Measurements from ENCODE around the gene SLC12A6.

SLC12A6 gene

DNA sequence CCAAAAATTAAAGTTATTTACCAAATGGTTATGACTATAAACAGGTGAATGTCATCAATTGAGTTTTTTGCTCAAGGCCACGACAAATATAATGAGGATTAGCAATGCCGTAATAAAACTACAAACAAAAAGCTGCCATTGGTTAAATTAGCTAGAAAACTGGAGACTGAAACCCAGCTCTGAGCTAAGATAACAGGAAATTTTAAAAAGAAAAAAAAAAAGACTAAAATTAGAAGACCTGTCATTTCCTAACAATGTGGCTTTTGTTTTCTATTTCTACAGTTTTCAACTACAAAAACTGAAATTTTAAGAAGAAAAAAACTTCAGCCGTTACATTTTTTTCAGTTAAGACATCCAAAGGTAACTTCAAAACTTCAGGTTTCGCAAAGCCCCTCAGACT is 9.7 kb downstream of the SLC12A6 start:
- no peak for DNase-seq

- DNase-seq, result no peak
Observed at GRCh38 chr15:34325368-34325767, 12.2 kb downstream of the SLC12A6 start.

DNA sequence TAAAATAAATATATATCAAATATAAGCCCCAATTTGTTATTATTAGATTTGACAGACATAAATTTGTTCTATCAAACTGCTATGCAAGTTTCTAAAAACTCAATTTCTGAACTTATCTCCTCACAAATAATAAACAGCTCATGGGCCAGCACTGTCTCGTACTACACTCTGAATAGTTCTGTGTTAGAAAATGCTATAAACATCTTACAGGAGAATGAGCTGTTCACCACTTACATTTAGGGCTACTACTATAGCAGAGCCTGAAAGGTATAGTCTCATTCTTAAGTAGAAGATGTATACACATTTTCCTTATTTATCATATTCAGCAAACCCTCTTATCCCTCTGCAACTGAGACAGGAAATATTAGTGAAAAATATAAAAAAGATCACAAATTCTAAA is 12.6 kb downstream of the SLC12A6 start:
- DNase-seq, result no peak

DNA sequence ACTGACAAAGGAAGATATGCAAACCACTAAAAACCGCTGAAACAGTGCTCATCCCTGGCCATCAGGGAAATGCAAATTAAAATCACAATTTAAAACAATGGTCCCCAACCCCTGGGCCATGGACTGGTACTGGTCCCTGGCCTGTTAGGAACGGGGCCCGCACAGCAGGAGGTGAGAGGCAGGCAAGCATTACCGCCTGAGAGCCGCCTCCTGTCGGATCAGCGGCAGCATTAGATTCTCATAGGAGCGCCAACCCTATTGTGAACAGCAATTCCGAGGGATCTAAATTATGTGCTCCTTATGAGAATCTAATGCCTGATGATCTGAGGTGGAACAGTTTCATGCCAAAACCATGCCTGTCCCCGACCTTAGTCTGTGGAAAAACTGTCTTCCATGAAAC is 14.4 kb downstream of the SLC12A6 start:
- no peak for DNase-seq

DNA sequence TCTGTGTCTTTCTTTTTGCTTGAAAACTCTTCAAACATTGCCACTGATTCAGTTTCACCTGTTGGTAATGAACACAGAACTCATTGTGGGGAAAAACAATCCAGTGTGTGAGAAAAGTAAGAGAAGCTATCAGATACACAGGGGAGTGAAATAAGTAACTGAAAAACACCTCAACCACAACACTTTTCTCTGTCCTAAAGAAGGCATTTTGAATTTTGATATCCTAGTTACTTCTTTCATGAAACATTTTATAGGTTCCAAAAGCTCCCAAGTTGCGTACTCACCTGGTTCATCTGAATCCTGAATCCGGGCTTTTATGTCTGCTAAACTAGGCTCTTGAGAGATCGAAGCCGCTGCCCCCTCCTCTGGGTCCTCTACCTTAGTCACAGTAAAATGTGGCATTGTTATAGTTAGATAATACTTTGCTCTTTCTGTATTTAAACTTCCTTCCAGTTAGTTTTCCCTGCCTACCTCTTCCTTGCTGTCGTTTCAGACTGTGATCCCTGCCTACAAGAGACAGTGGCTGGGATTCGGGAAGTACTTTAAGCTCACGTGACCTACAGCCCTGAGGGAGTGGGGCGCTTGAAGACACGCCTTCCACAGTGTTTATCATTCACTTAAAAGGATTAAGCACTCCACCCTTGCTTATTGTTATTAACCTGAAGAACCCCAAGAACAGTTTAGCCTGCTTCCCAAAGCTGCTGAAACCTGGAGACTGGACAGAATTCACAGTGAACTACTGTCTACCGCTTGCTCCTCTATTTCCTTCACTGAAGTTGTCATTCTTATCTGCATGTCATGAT is 19.1 kb downstream of the SLC12A6 start:
- DNase-seq, result no peak

- DNase-seq, result no peak
Observed at GRCh38 chr15:34314491-34315490, 22.8 kb downstream of the SLC12A6 start.

- no peak for DNase-seq
Observed at GRCh38 chr15:34311563-34311962, 26.0 kb downstream of the SLC12A6 start.

- no peak for DNase-seq
Observed at GRCh38 chr15:34304613-34305012, 33.0 kb downstream of the SLC12A6 start.

- DNase-seq, result no peak
Observed at GRCh38 chr15:34301058-34301457, 36.5 kb downstream of the SLC12A6 start.

DNA sequence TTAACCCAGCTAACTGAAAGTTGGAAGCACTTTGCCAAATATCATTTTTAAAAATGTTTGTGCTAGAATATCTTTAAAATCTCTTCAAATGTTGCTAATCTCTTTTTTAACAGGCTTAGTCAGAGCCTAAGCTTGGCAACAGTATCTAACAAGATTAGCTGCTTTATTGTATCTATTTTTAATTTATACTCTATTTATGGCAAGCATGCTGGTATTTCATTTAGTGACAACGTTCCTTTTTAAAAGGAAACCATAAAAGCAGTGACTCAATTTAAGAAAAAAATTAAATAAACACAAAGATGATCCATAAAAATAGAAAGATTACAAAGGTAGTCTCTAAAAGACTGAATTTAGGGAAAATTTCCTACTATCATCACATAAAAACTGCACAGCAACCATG is 40.5 kb downstream of the SLC12A6 start:
- DNase-seq, result no peak

DNA sequence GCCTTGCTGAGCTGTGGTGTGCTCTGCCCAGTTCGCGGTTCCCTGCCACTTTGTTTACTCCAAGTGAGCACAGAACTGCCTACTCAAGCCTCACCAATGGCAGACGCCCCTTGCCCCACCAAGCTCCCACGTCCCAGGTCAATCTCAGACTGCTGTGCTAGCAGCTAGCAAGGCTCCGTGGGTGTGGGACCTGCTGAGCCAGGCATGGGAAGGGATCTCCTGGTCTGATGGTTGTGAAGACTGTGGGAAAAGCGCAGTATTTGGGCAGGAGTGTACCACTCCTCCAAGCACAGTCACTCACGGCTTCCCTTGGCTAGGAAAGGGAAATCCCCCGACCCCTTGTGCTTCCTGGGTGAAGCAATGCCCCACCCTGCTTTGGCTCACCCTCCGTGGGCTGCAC is 45.0 kb downstream of the SLC12A6 start:
- DNase-seq, result no peak

- no peak for DNase-seq
Observed at GRCh38 chr15:34284937-34285336, 52.6 kb downstream of the SLC12A6 start.

- DNase-seq, result no peak
Observed at GRCh38 chr15:34282384-34282783, 55.2 kb downstream of the SLC12A6 start.

- DNase-seq, result no peak
Observed at GRCh38 chr15:34280193-34280592, 57.4 kb downstream of the SLC12A6 start.

- no peak for DNase-seq
Observed at GRCh38 chr15:34279368-34279767, 58.2 kb downstream of the SLC12A6 start.

GRCh38 chr15:34275721-34276120 is 61.9 kb downstream of the SLC12A6 start:
- DNase-seq, result no peak

DNA sequence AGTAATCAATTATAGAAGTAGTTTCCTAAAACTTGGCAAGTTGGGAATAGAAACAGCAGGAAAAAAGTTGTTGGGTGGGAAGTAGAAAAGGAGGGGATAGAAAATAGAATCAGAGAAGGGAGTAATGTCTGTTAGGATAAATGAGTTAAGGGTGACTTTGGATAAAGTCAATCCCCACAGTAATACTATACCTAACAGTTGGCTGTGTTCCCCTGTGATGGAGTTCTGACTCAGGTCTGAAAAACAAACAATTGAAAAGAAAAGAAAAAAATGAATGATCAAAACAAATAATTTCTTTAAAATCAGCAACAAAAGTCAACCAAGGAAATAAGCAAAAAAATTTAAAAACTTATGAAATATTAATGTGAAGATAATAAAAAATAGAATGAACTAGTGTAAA is 62.4 kb downstream of the SLC12A6 start:
- no peak for DNase-seq

- DNase-seq, result no peak
Observed at GRCh38 chr15:34271493-34271892, 66.1 kb downstream of the SLC12A6 start.

DNA sequence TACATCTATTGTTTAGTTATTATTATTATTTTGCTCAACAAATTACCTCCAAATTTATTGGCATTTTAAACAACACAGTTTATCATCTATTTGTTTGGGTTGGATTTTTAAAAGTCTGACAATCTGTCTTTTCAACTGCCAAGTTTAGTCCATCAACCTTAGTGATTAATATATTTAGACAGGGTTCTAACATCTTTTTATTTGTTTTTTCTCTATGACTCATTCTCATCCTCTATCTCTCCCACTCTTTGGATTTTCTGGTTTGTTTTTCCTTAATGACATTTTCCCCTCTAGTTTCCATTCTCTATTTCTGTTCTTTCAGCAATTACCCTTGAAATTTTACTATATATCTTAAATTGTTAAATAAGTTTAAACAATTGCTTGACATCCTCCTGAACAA is 70.8 kb downstream of the SLC12A6 start:
- DNase-seq, result no peak

- DNase-seq, result no peak
Observed at GRCh38 chr15:34264076-34264475, 73.5 kb downstream of the SLC12A6 start.

DNA sequence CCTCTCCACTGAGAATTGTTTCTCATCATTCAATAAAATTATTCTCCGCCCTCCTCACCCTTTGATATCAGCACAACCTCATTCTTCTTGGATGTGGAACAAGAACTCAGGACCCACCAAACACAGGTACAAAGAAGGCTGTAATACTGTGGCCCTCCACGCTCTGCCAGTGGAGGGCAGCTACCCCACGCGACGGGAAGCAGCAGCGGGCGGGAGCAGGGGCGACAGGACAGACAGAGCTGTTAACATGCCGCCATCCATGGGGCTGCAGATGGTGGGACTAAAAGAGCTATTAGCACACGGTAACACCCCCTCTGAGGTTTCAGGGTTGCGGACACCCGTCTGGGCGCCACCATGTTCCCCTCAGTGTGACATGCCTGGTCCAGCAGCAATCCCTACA is 75.2 kb downstream of the SLC12A6 start:
- DNase-seq, result no peak

DNA sequence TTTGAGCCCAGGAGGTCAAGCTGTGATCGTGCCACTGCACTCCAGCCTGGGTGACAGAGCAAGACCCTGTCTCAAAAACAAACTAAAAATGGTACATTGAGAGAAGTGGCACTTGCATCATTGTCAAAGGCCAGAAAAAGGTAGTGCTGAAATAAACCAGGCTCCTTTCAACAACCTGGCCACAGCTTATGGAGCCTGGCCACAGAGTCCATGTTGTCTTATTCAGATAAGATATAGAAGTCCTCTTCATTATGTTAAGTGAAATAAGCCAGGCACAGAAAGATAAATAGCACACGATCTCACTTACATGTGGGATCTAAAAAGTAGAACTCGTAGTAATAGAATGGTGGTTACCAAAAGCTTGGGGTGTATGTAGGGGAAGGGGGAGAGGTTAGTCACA is 78.0 kb downstream of the SLC12A6 start:
- no peak for DNase-seq

GRCh38 chr15:34258151-34258550 is 79.4 kb downstream of the SLC12A6 start:
- DNase-seq, result no peak

DNA sequence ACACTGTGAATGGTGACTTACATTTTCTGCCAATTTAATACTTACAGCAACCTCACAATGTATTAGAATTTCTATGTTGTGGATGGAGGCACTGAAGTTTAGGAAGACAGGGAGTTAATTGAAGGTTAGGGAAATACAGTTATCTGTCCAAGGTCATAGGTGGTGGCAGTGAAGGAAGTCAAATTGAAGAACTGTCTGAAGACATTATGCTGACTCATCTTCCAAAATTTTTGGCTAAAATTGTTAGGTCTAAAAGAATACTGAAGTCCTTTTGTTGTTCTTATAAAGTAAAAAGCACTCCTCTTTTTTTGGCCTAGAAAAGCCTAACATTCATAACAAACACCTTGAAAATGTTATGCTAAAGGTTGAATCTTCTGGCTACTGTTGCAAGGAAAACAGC is 85.0 kb downstream of the SLC12A6 start:
- no peak for DNase-seq

Data from COR-L47 (cell line).